ENCODE results near the gene UBE2D1. TPM values are rescaled to one million over a fixed set of nuclear protein-coding genes. Genes with fewer than 3 reads are reported as not detected.

UBE2D1 gene
- total RNA-seq, 1 experiment from 2014 or later = 21.0 TPM

GRCh38 chr10:58384544-58384998 is 49.8 kb downstream of the UBE2D1 start:
- POLR2A ChIA-PET = no interaction called here
- TSS peak; percentile 98 for BruUV-seq (replicated peaks)
- Histone ChIP-seq H3K27ac (ENCODE audit: low read length) (peak overlapping the region; percentile 98), H3K4me3 (ENCODE audit: low read depth in 2 of 2, low read length in 2 of 2) (peak overlapping the region; percentile 97 to 99), H3K9me3 (ENCODE audit: control insufficient read depth, insufficient read depth, low read depth, low read length) (no peaks in the 10 kb centered on the region), H3K4me1 (ENCODE audit: control insufficient read depth, insufficient read depth, low read length) (peaks cover 17% of the 10 kb centered on the region), H3K27me3 (ENCODE audit: control insufficient read depth, insufficient read depth, low read length) (no peaks in the 10 kb centered on the region), H3K36me3 (ENCODE audit: control insufficient read depth, insufficient read depth, low read length) (peaks cover 25% of the 10 kb centered on the region)
- intact Hi-C loops (cut with micrococcal nuclease; ENCODE audit: unreplicated experiment) (no loop called here), in situ Hi-C loops (cut with HindIII; ENCODE audit: low pct_unique_long_range_greater_than_20kb, low sequenced_read_pairs) (no loop called here)
- TF ChIP-seq CTCF (IDR thresholded peaks at IDR 0.05) (no peak), SIN3A (IDR thresholded peaks at IDR 0.05; ENCODE audit: borderline replicate concordance, insufficient read depth, low read depth, low read length) (no peak), REST (IDR thresholded peaks at IDR 0.05; ENCODE audit: insufficient read depth in 1 of 2, low read depth in 2 of 2, low read length in 1 of 2) (no peak), POLR2AphosphoS5 (IDR thresholded peaks at IDR 0.05; ENCODE audit: low read depth, low read length) (no peak), TCF7L2 (IDR thresholded peaks at IDR 0.05; ENCODE audit: low read depth, low read length) (no peak)
- CTCF ChIA-PET = no interaction called here
- DNase-seq (ENCODE audit: low read depth, low spot score) = peak; percentile 17
- 0 out of 2 replicates have a peak, but pooled peaks have one; percentile 5 for ATAC-seq

GRCh38 chr10:58384999-58385783 is 50.4 kb downstream of the UBE2D1 start, which contains the start of gene TFAM:
Gene TFAM (plus strand): TSS chr10:58385410. CDS start chr10:58385548, 138 bp downstream.
- intact Hi-C loops (cut with micrococcal nuclease; ENCODE audit: unreplicated experiment) = no loop called here
- ChIA-PET CTCF (no interaction called here), POLR2A (no interaction called here)
- no TSS peak for BruUV-seq (replicated peaks)
- peak; percentile 30 for DNase-seq (ENCODE audit: low read depth, low spot score)
- peak; percentile 98 for ATAC-seq
- H3K27me3 ChIP-seq (ENCODE audit: control insufficient read depth, insufficient read depth, low read length) = no peaks in the 10 kb centered on the region
- peaks cover 17% of the 10 kb centered on the region for H3K4me1 ChIP-seq (ENCODE audit: control insufficient read depth, insufficient read depth, low read length)
- in situ Hi-C loops (cut with HindIII; ENCODE audit: low pct_unique_long_range_greater_than_20kb, low sequenced_read_pairs) = no loop called here
- H3K27ac ChIP-seq (ENCODE audit: low read length) = peak within 1 kb of the TSS; percentile 98
- peaks cover 32% of the 10 kb centered on the region for H3K36me3 ChIP-seq (ENCODE audit: control insufficient read depth, insufficient read depth, low read length)
- no peaks in the 10 kb centered on the region for H3K9me3 ChIP-seq (ENCODE audit: control insufficient read depth, insufficient read depth, low read depth, low read length)
- H3K4me3 ChIP-seq (ENCODE audit: low read depth in 2 of 2, low read length in 2 of 2) = peak within 1 kb of the TSS; percentile 97 to 99
- TF ChIP-seq POLR2AphosphoS5 (IDR thresholded peaks at IDR 0.05; ENCODE audit: low read depth, low read length) = peak; percentile 98
- peak; percentile 5; the same call in 1 of the 2 replicates for TF ChIP-seq CTCF (IDR thresholded peaks at IDR 0.05)
- TF ChIP-seq REST (IDR thresholded peaks at IDR 0.05; ENCODE audit: insufficient read depth in 1 of 2, low read depth in 2 of 2, low read length in 1 of 2) = no peak
- peak; percentile 93 for TF ChIP-seq TCF7L2 (IDR thresholded peaks at IDR 0.05; ENCODE audit: low read depth, low read length)
- TF ChIP-seq SIN3A (IDR thresholded peaks at IDR 0.05; ENCODE audit: borderline replicate concordance, insufficient read depth, low read depth, low read length) = peak; percentile 73

All from Panc1 (cell line).